Endothelial cell of umbilical vein (primary cell): ENCODE data around the gene MACO1. TPM values are rescaled to one million over a fixed set of nuclear protein-coding genes. Genes with fewer than 3 reads are reported as not detected.

Experiments
- BruUV-seq: library from RNA; stranded (reverse); fragments of 400-500 nt; replicated peaks from 2 replicates; lab custom pipeline; 2021; lab: Mats Ljungman, UMichigan
- CTCF ChIA-PET: fragments of 300-600, 350-600 bp; sonication (Branson Sonifier 250); formaldehyde crosslinking; loops from one replicate; lab custom pipeline; 2021; ENCODE audit warnings: antibody characterized with exemption, inconsistent platforms; lab: Charles Lee
- POLR2A ChIA-PET: fragments of 300-600, 350-600 bp; sonication (Branson Sonifier 250); formaldehyde crosslinking; loops from one replicate; lab custom pipeline; 2021; ENCODE audit warnings: antibody characterized with exemption, inconsistent platforms; lab: Charles Lee
- DNase-seq: peaks from one replicate; pipeline ENCODE4 v3.0.0-alpha.2; 2011; ENCODE audit warnings: low read depth, low spot score
- FAIRE-seq: peaks from 2 replicates; lab custom pipeline; 2011; peaks lifted over from hg19 to GRCh38; lab: Jason Lieb, UNC
- H2AFZ ChIP-seq: 2 replicates; pipeline ENCODE4 v1.6.0; 2012; ENCODE audit warnings: low read depth, low read length, control low read depth, inconsistent platforms
- H3K27ac ChIP-seq: 2 replicates; pipeline ENCODE4 v1.5.1; 2011; ENCODE audit warnings: low read depth, mild to moderate bottlenecking, control low read depth, low read length, moderate library complexity; ENCODE audit not compliant: insufficient read depth
- H3K27me3 ChIP-seq, 2 experiments: 2 replicates each; pipeline versions ENCODE4 v1.6.0 to v1.6.1; 2011; ENCODE audit warnings: low read length in 2 of 2, mixed read lengths in 1 of 2; ENCODE audit not compliant: control insufficient read depth in 2 of 2, insufficient read depth in 2 of 2
- H3K36me3 ChIP-seq, 2 experiments: 2 replicates in 1 of 2; 3 replicates in 1 of 2; pipeline ENCODE4 v1.5.1; 2011; ENCODE audit warnings: low read length in 2 of 2, mild to moderate bottlenecking in 1 of 2, moderate library complexity in 1 of 2; ENCODE audit not compliant: control insufficient read depth in 2 of 2, insufficient read depth in 2 of 2; ENCODE audit errors: extremely low read depth in 1 of 2
- H3K4me1 ChIP-seq: 3 replicates; pipeline ENCODE4 v1.5.1; 2011; ENCODE audit warnings: mild to moderate bottlenecking, low read length; ENCODE audit not compliant: control insufficient read depth, insufficient read depth; ENCODE audit errors: extremely low read depth
- H3K4me2 ChIP-seq: 2 replicates; pipeline ENCODE4 v1.6.1; 2011; ENCODE audit warnings: low read length, control low read depth, mixed read lengths; ENCODE audit not compliant: insufficient read depth
- H3K4me3 ChIP-seq, 3 experiments: fragments of 200-600 bp in 1 of 3; sonication (generic), shearing (Covaris generic) in 1 of 3; replicated peaks in 1 of 3; 2 replicates each; pipeline ENCODE4 v1.5.1; 2011 to 2016; ENCODE audit warnings: control low read depth in 3 of 3, low read length in 3 of 3, mild to moderate bottlenecking in 2 of 3, inconsistent platforms in 1 of 3, low read depth in 1 of 3, moderate library complexity in 1 of 3; ENCODE audit not compliant: insufficient read depth in 1 of 3
- H3K79me2 ChIP-seq: 2 replicates; pipeline ENCODE4 v1.6.0; 2012; ENCODE audit warnings: low read length, inconsistent platforms; ENCODE audit not compliant: control insufficient read depth, insufficient read depth
- H3K9ac ChIP-seq: replicated peaks from 2 replicates; pipeline ENCODE3; 2011; ENCODE audit warnings: low read length, control low read depth; ENCODE audit not compliant: insufficient read depth; ENCODE audit errors: extremely low read depth
- H3K9me1 ChIP-seq: replicated peaks from 3 replicates; pipeline ENCODE4 v1.6.0; 2011; ENCODE audit warnings: mild to moderate bottlenecking, low read length; ENCODE audit not compliant: control insufficient read depth, insufficient read depth; ENCODE audit errors: extremely low read depth
- H3K9me3 ChIP-seq: replicated peaks from 2 replicates; pipeline ENCODE4 v1.5.1; 2012; ENCODE audit warnings: low read length, inconsistent platforms; ENCODE audit not compliant: control insufficient read depth, insufficient read depth
- H4K20me1 ChIP-seq: replicated peaks from 2 replicates; pipeline ENCODE3; 2011; ENCODE audit warnings: mild to moderate bottlenecking, low read length; ENCODE audit not compliant: control insufficient read depth, insufficient read depth; ENCODE audit errors: extremely low read depth
- CTCF ChIP-seq, 2 donors: IDR thresholded peaks; 1 replicate in 1 of 2; 2 replicates in 1 of 2; pipeline ENCODE4 v1.5.1; 2011; ENCODE audit warnings: low read length in 2 of 2, mild to moderate bottlenecking in 2 of 2, moderate library complexity in 2 of 2, control low read depth in 1 of 2, inconsistent platforms in 1 of 2, low read depth in 1 of 2; ENCODE audit not compliant: insufficient read depth in 1 of 2; ENCODE audit errors: extremely low read depth in 1 of 2
- EZH2 ChIP-seq: IDR thresholded peaks from 2 replicates; pipeline ENCODE4 v1.6.1; 2012; ENCODE audit warnings: borderline replicate concordance, low read depth, mild to moderate bottlenecking, moderate library complexity, low read length, inconsistent platforms; ENCODE audit not compliant: severe bottlenecking
- FOS ChIP-seq: IDR thresholded peaks from 2 replicates; pipeline ENCODE4 v1.6.1; 2011; ENCODE audit warnings: mild to moderate bottlenecking, low read length, moderate library complexity, borderline replicate concordance; ENCODE audit not compliant: insufficient read depth
- GATA2 ChIP-seq: IDR thresholded peaks from 2 replicates; pipeline ENCODE4 v1.7.0; 2011; ENCODE audit warnings: low read depth, mild to moderate bottlenecking, moderate library complexity, mixed read lengths, low read length; ENCODE audit not compliant: insufficient read length, insufficient read depth
- JUN ChIP-seq: IDR thresholded peaks from 2 replicates; pipeline ENCODE4 v1.6.1; 2011; ENCODE audit warnings: borderline replicate concordance, low read depth; ENCODE audit not compliant: insufficient read length, insufficient read depth
- MAX ChIP-seq: IDR thresholded peaks from 2 replicates; pipeline ENCODE4 v1.6.1; 2011; ENCODE audit not compliant: insufficient read depth, insufficient read length
- MYC ChIP-seq: IDR thresholded peaks from one replicate; pipeline ENCODE4 v1.6.1; 2011; ENCODE audit warnings: mild to moderate bottlenecking, low read depth, low read length
- POLR2AphosphoS5 ChIP-seq: IDR thresholded peaks from 2 replicates; pipeline ENCODE4 v1.6.1; 2012; ENCODE audit warnings: low read depth, mild to moderate bottlenecking, control low read depth, low read length, moderate library complexity; ENCODE audit not compliant: insufficient read depth
- dilution Hi-C: fragments of 300-500 bp; cut with MboI; formaldehyde crosslinking; loops from one replicate; pipeline ENCODE4 v1.15.0; 2019; ENCODE audit warnings: low sequenced_read_pairs; ENCODE audit not compliant: extremely low pct_ligation_motif_present
- intact Hi-C: fragments of 100-400 bp; cut with micrococcal nuclease; formaldehyde crosslinking; loops from one replicate; pipeline ENCODE4 v1.10.0; 2022
- polyA plus RNA-seq, 4 experiments: library from polyadenylated mRNA; depleted of rRNA in 3 of 4; stranded (reverse) in 3 of 4; unstranded in 1 of 4; fragments of >200 nt; gene quantifications; 2 replicates each; pipeline versions ENCODE4 v1.2.1 to v1.2.3, GENCODE V29; 2011 to 2012; ENCODE audit warnings: missing spikeins in 1 of 4
- total RNA-seq: library from RNA; stranded (reverse); gene quantifications from 2 replicates; pipeline ENCODE4 v1.2.3, GENCODE V29; 2021

Gene MACO1
- total and polyA plus RNA-seq, 2 donors (not counting 3 experiments of a cell fraction or from before 2014, with no cell fraction given): 7.7 to 24.4 TPM

- Histone ChIP-seq H3K4me2 (no peak overlapping the region), H3K4me3 (no peak overlapping the region), H3K9me3 (no peaks in the 10 kb centered on the region), H3K9me1 (no peaks in the 10 kb centered on the region), H3K27me3 (no peaks in the 10 kb centered on the region), H3K4me1 (peaks cover 11% of the 10 kb centered on the region), H3K9ac (no peak overlapping the region), H3K36me3 (no peaks in the 10 kb centered on the region), H3K79me2 (no peaks in the 10 kb centered on the region), H3K27ac (no peak overlapping the region), H4K20me1 (no peaks in the 10 kb centered on the region), H2AFZ (no peak overlapping the region)
- CTCF ChIA-PET: interaction anchor here (0.6 to 1.5 kb wide), 3 partner anchors 9 to 388 kb away, joined by 3 to 5 read pairs (median 4); partner anchors contain the start of gene LDLRAP1
- POLR2A ChIA-PET: no interaction called here
- FAIRE-seq (no peak), DNase-seq (no peak)
- TF ChIP-seq MYC: no peak
- no peak for TF ChIP-seq FOS
- TF ChIP-seq POLR2AphosphoS5: no peak
- TF ChIP-seq MAX: no peak
- no peak for TF ChIP-seq EZH2
- no peak for TF ChIP-seq CTCF (IDR thresholded peaks at IDR 0.05; ENCODE audit: extremely low read depth in 1 of 2, insufficient read depth in 1 of 2, low read depth in 1 of 2, low read length in 2 of 2)
- no peak for TF ChIP-seq GATA2
- no peak for TF ChIP-seq JUN
- intact Hi-C loops: no loop called here
- BruUV-seq: no TSS peak
- dilution Hi-C loops: no loop called here
These were observed 103.7 kb downstream of the MACO1 start for GRCh38 chr1:25534410-25534788.
